Small intestine (tissue), 7 donors: Measurements from ENCODE around the gene ATL3. TPM values are rescaled to one million over a fixed set of nuclear protein-coding genes. Genes with fewer than 3 reads are reported as not detected.

Source experiments
- DNase-seq, 2 donors: peaks; one replicate each; pipeline versions ENCODE4 v3.0.0 to v3.0.0-alpha.2; 2013
- FAIRE-seq: peaks from 2 replicates; lab custom pipeline; 2012; peaks lifted over from hg19 to GRCh38; lab: Jason Lieb, UNC
- H3K27ac ChIP-seq, 3 donors: one replicate each; pipeline ENCODE4 v1.5.1; 2013; ENCODE audit warnings: low read length in 2 of 3, mild to moderate bottlenecking in 2 of 3, control low read depth in 1 of 3, inconsistent platforms in 1 of 3, low read depth in 1 of 3, moderate library complexity in 1 of 3
- H3K27me3 ChIP-seq, 3 donors: one replicate each; pipeline ENCODE4 v1.6.1; 2013; ENCODE audit warnings: low read length in 3 of 3, inconsistent platforms in 1 of 3; ENCODE audit not compliant: control insufficient read depth in 3 of 3, insufficient read depth in 3 of 3
- H3K36me3 ChIP-seq, 3 donors: one replicate each; pipeline ENCODE4 v1.6.1; 2013; ENCODE audit warnings: low read length in 3 of 3, inconsistent platforms in 1 of 3, low read depth in 1 of 3, mild to moderate bottlenecking in 1 of 3, moderate library complexity in 1 of 3; ENCODE audit not compliant: control insufficient read depth in 3 of 3, insufficient read depth in 2 of 3
- H3K4me1 ChIP-seq, 3 donors: one replicate each; pipeline ENCODE4 v1.6.1; 2013; ENCODE audit warnings: low read length in 2 of 3, inconsistent platforms in 1 of 3, low read depth in 1 of 3, mild to moderate bottlenecking in 1 of 3, moderate library complexity in 1 of 3; ENCODE audit not compliant: control insufficient read depth in 3 of 3, insufficient read depth in 2 of 3
- H3K4me3 ChIP-seq, 3 donors: one replicate each; pipeline ENCODE4 v1.5.1; 2013; ENCODE audit warnings: low read length in 3 of 3, control low read depth in 1 of 3, inconsistent platforms in 1 of 3, low read depth in 1 of 3, mild to moderate bottlenecking in 1 of 3, moderate library complexity in 1 of 3
- H3K9me3 ChIP-seq, 2 donors: one replicate each; pipeline ENCODE4 v1.6.1; 2013; ENCODE audit warnings: low read depth in 1 of 2, low read length in 1 of 2; ENCODE audit not compliant: control insufficient read depth in 2 of 2, insufficient read depth in 1 of 2
- WGBS, 3 donors: extraction: QIAGEN DNeasy Blood & Tissue Kit; methylation state at CpG; one replicate each; pipeline ENCODE4 v1.1.7; 2013; 5-methylcytosine and 5-hydroxymethylcytosine counted together
- polyA plus RNA-seq, 4 donors: library from polyadenylated mRNA; stranded (reverse) in 3 of 4; unstranded in 1 of 4; fragments of 200-250 nt in 3 of 4; fragments of 120-200 nt in 1 of 4; gene quantifications; one replicate each; pipeline versions ENCODE4 v1.2.1 to v1.2.3, GENCODE V29; 2013
- donor health status: healthy with polysubstance abuse.
- donor health status: control.
- donor health status: control.
- donor health status: Bipolar disorder and iron deficiency.
- donor health status: healthy.

ATL3 gene
- polyA plus RNA-seq, 4 donors, result 4.6 to 11.6 (median 8.3) TPM

DNA sequence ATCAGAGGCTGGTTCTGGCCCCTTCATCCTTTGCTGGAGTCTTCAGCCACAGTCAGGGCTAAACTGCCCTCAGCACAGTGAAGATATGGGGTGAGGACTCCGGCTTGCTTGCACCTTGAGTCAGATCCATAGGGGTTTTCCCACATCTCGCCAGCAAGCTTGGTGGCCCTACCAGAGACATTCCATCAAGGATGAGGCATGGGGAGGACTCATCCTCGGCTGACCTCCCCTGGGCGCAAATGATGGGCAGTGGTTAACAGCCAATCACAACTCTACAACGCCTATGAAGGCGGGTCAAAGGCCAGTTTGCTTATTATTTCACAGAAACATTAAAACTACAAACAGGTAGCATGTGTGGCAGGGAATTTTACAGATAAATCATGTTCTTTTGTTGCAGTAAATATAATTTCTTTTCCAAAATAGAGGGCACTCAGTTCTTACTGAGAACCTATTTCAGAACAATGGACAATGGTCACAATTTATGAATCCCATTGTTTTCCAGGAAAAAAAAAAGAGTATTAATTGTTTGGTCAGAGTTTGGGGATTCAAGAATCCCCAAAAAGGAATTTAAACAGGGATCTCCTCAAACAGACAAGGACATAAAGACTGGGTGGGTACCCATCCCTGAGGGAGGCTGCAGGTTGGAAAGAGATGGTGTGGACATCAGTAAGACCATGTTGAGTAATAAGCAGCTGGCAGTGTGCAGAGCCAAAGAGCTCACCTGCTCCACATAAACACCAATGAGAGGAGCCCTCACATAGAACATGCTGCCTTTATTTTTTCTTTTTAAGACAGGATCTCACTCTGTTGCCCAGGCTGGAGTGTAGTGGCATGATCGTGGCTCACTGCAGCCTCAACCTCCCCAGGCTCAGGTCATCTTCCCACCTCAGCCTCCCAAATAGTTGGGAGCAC, 71.7 kb downstream of the ATL3 start:
- DNase-seq, result no peak
- Histone ChIP-seq H3K4me3 (no peak overlapping the region), H3K27me3 (no peaks in the 10 kb centered on the region), H3K27ac (no peak overlapping the region), H3K36me3 (no peaks in the 10 kb centered on the region), H3K4me1 (peaks cover 0 to 4% (median 0%) of the 10 kb centered on the region in 3 donors), H3K9me3 (no peaks in the 10 kb centered on the region)
- 73 to 84% (median 83%) methylated on average over 7 of the region's 7 CpGs for WGBS, 3 donors
- no peak for FAIRE-seq

GRCh38 chr11:63598556-63598955, 72.6 kb downstream of the ATL3 start:
- Histone ChIP-seq H3K36me3 (no peaks in the 10 kb centered on the region), H3K27me3 (no peaks in the 10 kb centered on the region), H3K27ac (no peak overlapping the region), H3K4me3 (no peak overlapping the region), H3K4me1 (peaks cover 0 to 4% (median 0%) of the 10 kb centered on the region in 3 donors), H3K9me3 (no peaks in the 10 kb centered on the region)
- 75 to 88% (median 85%) methylated on average over 4 of the region's 4 CpGs for WGBS, 3 donors
- DNase-seq (no peak), FAIRE-seq (no peak)

DNA sequence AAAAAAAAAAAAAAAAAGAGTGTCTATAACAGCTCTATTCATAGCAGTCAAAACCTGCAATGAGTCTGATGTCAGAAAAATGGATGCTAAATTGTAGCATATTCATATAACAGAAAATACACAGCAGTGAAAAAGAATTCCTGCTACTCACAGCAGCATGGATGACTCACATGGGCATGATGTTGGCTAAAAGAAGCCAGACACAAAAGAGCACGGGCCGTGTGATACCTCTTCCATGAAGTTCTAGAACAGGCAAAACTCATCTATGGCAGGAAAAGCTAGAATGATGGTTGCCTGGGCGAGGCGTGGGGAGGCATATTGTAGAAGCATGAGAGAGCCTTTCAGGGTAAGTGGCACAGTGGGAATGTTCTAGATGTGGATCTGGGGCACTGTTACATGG, 75.9 kb downstream of the ATL3 start:
- Histone ChIP-seq H3K4me1 (no peaks in the 10 kb centered on the region), H3K36me3 (no peaks in the 10 kb centered on the region), H3K27ac (no peak overlapping the region), H3K4me3 (no peak overlapping the region), H3K27me3 (no peaks in the 10 kb centered on the region), H3K9me3 (no peaks in the 10 kb centered on the region)
- 84 to 90% (median 87%) methylated on average over 4 of the region's 4 CpGs for WGBS, 3 donors
- FAIRE-seq (no peak), DNase-seq (no peak)

DNA sequence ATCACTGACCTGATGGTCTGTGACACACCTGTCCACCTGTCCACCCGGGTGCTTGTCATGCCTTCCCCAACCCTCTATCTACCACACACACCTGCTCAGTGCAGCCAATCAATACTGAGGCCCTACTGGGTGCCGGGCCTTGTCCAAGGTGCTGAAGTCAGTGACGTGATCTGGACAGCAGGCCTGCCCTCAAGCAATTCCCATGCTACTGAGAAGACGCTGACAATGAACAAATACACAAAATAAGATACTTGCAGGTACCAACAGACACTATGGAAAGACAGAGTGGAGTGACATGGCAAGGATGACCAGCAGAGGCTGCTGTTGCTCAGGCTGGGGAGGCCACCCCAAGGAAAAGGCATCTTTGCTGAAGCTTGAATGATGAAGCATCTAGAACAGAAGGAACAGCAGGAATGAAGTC, 78.2 kb downstream of the ATL3 start:
- Histone ChIP-seq H3K4me3 (no peak overlapping the region), H3K27ac (no peak overlapping the region), H3K4me1 (no peaks in the 10 kb centered on the region), H3K27me3 (no peaks in the 10 kb centered on the region), H3K9me3 (no peaks in the 10 kb centered on the region), H3K36me3 (no peaks in the 10 kb centered on the region)
- FAIRE-seq (no peak), DNase-seq (peak; percentile 40 to 48)
- 56 to 75% (median 64%) methylated on average over 4 of the region's 4 CpGs for WGBS, 3 donors

DNA sequence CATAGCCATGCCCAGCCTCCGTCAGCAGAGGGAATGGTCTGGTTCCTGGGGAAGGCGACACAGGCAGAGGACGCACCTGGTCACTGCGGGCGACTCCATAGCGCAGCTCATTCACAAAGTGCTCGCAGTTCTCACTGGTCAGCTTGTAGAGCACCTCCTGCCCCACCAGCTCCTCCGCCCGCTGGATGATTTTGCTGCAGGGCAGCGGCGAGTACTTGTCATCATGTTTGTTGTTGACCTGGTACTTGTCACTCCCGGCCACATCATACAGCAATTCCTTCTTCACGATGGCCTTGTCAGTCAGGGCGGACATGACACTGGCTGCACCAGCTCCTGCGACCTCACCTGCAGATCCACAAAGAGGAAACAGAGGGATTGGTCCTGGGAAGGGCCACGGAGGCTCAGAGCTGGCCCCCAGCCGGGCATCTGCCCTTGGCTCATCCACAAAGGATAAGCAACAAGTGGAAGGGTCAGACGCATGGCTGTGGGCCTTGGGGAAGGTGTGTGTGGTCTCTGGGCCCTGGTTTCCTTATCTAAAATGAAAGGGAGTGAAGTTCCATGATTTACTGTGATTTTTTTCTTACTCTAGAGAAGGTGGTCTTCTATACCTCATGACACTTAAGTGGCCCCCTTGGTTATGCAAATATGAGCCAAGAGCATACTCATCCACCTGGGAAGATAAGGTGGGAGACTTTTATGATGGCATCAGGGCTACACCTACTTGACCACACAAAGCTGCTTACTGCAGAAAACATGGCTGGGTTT, 81.0 kb downstream of the ATL3 start:
- Histone ChIP-seq H3K4me1 (no peaks in the 10 kb centered on the region), H3K27me3 (no peaks in the 10 kb centered on the region), H3K36me3 (peaks cover 0 to 2% (median 0%) of the 10 kb centered on the region in 3 donors), H3K4me3 (no peak overlapping the region), H3K9me3 (no peaks in the 10 kb centered on the region), H3K27ac (no peak overlapping the region)
- DNase-seq (no peak), FAIRE-seq (no peak)
- WGBS, 3 donors, result 91 to 92% (median 92%) methylated on average over 18 of the region's 18 CpGs

DNA sequence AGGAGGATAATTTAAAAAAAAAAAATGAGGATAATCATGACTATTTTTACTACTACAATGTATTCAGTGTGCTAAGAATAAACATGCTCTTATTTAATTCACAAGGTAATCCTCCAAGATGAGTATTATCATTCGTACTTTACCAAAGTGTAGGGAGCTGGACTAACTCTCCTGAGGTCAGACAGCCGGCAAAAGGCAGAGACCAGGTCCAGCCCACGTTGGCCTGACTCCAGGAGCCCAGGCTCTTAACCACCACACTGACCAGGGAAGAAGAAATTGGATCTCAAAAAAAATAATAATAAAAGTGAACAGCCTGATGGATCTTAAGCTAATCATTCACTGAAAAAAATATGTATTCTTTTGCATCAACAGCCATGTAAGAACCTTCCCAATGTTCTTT, 82.2 kb downstream of the ATL3 start:
- Histone ChIP-seq H3K27me3 (no peaks in the 10 kb centered on the region), H3K4me3 (no peak overlapping the region), H3K27ac (no peak overlapping the region), H3K4me1 (no peaks in the 10 kb centered on the region), H3K36me3 (peaks cover 0 to 2% (median 0%) of the 10 kb centered on the region in 3 donors), H3K9me3 (no peaks in the 10 kb centered on the region)
- 72 to 78% (median 74%) methylated on average over 3 of the region's 3 CpGs for WGBS, 3 donors
- no peak for FAIRE-seq
- DNase-seq, result no peak

DNA sequence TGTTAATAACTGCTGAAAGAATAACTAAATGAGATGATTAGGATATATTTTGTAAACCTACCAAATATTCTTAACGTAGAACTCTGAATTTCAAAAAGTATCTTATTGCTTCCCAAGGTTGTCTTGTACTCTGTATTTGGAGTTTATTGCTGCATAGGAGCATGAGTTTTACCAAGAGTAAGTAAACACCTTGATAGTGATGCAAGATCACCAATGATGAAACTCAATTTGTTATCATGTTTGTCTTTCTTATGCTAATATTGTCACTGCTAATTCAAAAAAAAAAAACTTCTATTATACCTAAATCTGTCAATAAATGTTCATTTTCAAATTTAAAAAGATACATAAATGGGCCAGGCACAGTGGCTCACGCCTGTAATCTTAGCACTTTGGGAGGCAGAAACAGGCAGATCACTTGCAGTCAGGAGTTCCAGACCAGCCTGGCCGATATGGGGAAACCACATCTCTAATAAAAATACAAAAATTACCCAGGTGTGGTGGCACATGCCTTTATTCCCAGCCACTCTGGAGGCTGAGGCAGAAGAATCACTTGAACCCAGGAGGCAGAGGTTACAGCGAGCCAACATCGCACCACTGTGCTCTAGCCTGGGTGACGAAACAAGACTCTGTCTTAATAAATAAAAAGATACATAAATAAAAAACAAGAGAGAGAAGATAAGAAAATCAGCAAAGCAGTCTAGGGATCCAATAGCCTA, 84.6 kb downstream of the ATL3 start:
- no peak for FAIRE-seq
- DNase-seq, result no peak
- Histone ChIP-seq H3K36me3 (peaks cover 0 to 2% (median 0%) of the 10 kb centered on the region in 3 donors), H3K9me3 (peaks cover 0 to 5% of the 10 kb centered on the region in 2 donors), H3K27me3 (no peaks in the 10 kb centered on the region), H3K27ac (no peak overlapping the region), H3K4me3 (no peak overlapping the region), H3K4me1 (no peaks in the 10 kb centered on the region)
- 92 to 94% (median 94%) methylated on average over 6 of the region's 6 CpGs for WGBS, 3 donors

- H3K4me3 ChIP-seq, result no peak overlapping the region
- DNase-seq (no peak), FAIRE-seq (no peak)
- H3K9me3 ChIP-seq, result peaks cover 0 to 16% of the 10 kb centered on the region in 2 donors
- H3K27me3 ChIP-seq, result no peaks in the 10 kb centered on the region
- no peak overlapping the region for H3K27ac ChIP-seq
- H3K4me1 ChIP-seq, result no peaks in the 10 kb centered on the region
- H3K36me3 ChIP-seq, result peaks cover 0 to 2% (median 1%) of the 10 kb centered on the region in 3 donors
Measured at GRCh38 chr11:63583357-63583677, 87.9 kb downstream of the ATL3 start.
